ENCODE results near the gene HSF2BP. TPM values are rescaled to one million over a fixed set of nuclear protein-coding genes. Genes with fewer than 3 reads are reported as not detected.

Gene HSF2BP
- polyA plus RNA-seq, 1 of the 3 experiments (the other 2 are of a cell fraction), result 1.1 TPM

GRCh38 chr21:43603641-43604504, 55.4 kb downstream of the HSF2BP start:
- ChIA-PET CTCF (interaction anchor here (0.9 to 3.8 kb wide), 2 partner anchors 8 to 18 kb away, joined by 3 to 17 read pairs; no protein-coding TSS in a partner anchor), POLR2A (no interaction called here)
- H2AFZ ChIP-seq (ENCODE audit: low read depth), result no peak overlapping the region
- WGBS (ENCODE audit: low lambda C conversion rate), result 78% methylated on average over 8 of the region's 8 CpGs
- no peaks in the 10 kb centered on the region for H3K27me3 ChIP-seq (ENCODE audit: insufficient read depth)
- no peaks in the 10 kb centered on the region; the same call in 1 of the 2 replicates for H3K79me2 ChIP-seq (ENCODE audit: insufficient read depth)
- H3K27ac ChIP-seq (ENCODE audit: low read depth in 2 of 2, low read length in 1 of 2), result peak overlapping the region; percentile 24 to 89
- H3K4me1 ChIP-seq (ENCODE audit: control insufficient read depth in 1 of 2, insufficient read depth in 2 of 2, low read depth in 1 of 2, low read length in 1 of 2), result peaks cover 22 to 27% of the 10 kb centered on the region in 2 experiments; a peak in 3 of 4 replicates
- H3F3A ChIP-seq (replicated peaks; ENCODE audit: insufficient read depth), result peaks cover 39% of the 10 kb centered on the region
- no peaks in the 10 kb centered on the region for H3K9me2 ChIP-seq
- peak; percentile 68 for DNase-seq
- H4K20me1 ChIP-seq (ENCODE audit: insufficient read depth), result no peaks in the 10 kb centered on the region
- no peak overlapping the region for H3K4me3 ChIP-seq (ENCODE audit: low read depth in 2 of 2, low read length in 1 of 2)
- H3K9me3 ChIP-seq, result no peaks in the 10 kb centered on the region
- TF ChIP-seq RCOR1 (IDR thresholded peaks at IDR 0.05; ENCODE audit: low read length) (0 out of 2 replicates have a peak, but pooled peaks have one; percentile 10), TCF12 (IDR thresholded peaks at IDR 0.05) (peak; percentile 94), NFIC (IDR thresholded peaks at IDR 0.05; ENCODE audit: borderline replicate concordance) (0 out of 2 replicates have a peak, but pooled peaks have one; percentile 18), POLR2AphosphoS5 (IDR thresholded peaks at IDR 0.05; ENCODE audit: low read depth, low read length) (peak; percentile 20; the same call in 1 of the 2 replicates), JUND (IDR thresholded peaks at IDR 0.05) (no peak; the same call in 1 of the 2 replicates), CHD2 (IDR thresholded peaks at IDR 0.05; ENCODE audit: low read length, partially characterized antibody) (peak; percentile 38), PBX3 (IDR thresholded peaks at IDR 0.05) (0 out of 2 replicates have a peak, but pooled peaks have one; percentile 1), IRF3 (IDR thresholded peaks at IDR 0.05; ENCODE audit: low read depth, low read length) (no peak), MEF2A (IDR thresholded peaks at IDR 0.05; ENCODE audit: borderline replicate concordance, low read depth) (no peak)
- TF ChIP-seq, protein P1, sequence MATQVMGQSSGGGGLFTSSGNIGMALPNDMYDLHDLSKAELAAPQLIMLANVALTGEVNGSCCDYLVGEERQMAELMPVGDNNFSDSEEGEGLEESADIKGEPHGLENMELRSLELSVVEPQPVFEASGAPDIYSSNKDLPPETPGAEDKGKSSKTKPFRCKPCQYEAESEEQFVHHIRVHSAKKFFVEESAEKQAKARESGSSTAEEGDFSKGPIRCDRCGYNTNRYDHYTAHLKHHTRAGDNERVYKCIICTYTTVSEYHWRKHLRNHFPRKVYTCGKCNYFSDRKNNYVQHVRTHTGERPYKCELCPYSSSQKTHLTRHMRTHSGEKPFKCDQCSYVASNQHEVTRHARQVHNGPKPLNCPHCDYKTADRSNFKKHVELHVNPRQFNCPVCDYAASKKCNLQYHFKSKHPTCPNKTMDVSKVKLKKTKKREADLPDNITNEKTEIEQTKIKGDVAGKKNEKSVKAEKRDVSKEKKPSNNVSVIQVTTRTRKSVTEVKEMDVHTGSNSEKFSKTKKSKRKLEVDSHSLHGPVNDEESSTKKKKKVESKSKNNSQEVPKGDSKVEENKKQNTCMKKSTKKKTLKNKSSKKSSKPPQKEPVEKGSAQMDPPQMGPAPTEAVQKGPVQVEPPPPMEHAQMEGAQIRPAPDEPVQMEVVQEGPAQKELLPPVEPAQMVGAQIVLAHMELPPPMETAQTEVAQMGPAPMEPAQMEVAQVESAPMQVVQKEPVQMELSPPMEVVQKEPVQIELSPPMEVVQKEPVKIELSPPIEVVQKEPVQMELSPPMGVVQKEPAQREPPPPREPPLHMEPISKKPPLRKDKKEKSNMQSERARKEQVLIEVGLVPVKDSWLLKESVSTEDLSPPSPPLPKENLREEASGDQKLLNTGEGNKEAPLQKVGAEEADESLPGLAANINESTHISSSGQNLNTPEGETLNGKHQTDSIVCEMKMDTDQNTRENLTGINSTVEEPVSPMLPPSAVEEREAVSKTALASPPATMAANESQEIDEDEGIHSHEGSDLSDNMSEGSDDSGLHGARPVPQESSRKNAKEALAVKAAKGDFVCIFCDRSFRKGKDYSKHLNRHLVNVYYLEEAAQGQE (IDR thresholded peaks at IDR 0.05; ENCODE audit: low read depth, low read length), result no peak
- no peak overlapping the region for H3K4me2 ChIP-seq
- no peaks in the 10 kb centered on the region for H3K36me3 ChIP-seq (replicated peaks in 1 of 2; ENCODE audit: control insufficient read depth in 1 of 2, insufficient read depth in 2 of 2, low read length in 1 of 2)
- H3K9ac ChIP-seq, result no peak overlapping the region
